ENCODE data around the gene CHST11.

Gene CHST11

GRCh38 chr12:104533134-104533533, 76.4 kb downstream of the CHST11 start:
- no peaks in the 10 kb centered on the region for H3K36me3 ChIP-seq (ENCODE audit: insufficient read depth, low read length)
- no peaks in the 10 kb centered on the region for H3K9me3 ChIP-seq (ENCODE audit: low read depth, low read length)
- no peak overlapping the region for H3K27ac ChIP-seq
- DNase-seq (ENCODE audit: low read depth, low spot score): no peak
- TF ChIP-seq POLR2AphosphoS5 (IDR thresholded peaks at IDR 0.05; ENCODE audit: borderline replicate concordance, low read depth, low read length) (no peak), EZH2 (IDR thresholded peaks at IDR 0.05) (no peak), FOXP2 (optimal IDR thresholded peaks at IDR 0.05; ENCODE audit: control extremely low read depth, extremely low read length, insufficient read depth) (no peak)
- H3K4me3 ChIP-seq: no peak overlapping the region
- H3K9ac ChIP-seq (ENCODE audit: insufficient read length): no peak overlapping the region

- Histone ChIP-seq H3K9me3 (ENCODE audit: low read depth, low read length) (no peaks in the 10 kb centered on the region), H3K36me3 (ENCODE audit: insufficient read depth, low read length) (no peaks in the 10 kb centered on the region), H3K27ac (peak overlapping the region; percentile 94), H3K9ac (ENCODE audit: insufficient read length) (peak overlapping the region; percentile 38), H3K4me3 (peak overlapping the region; percentile 47)
- DNase-seq (ENCODE audit: low read depth, low spot score): no peak
- no peak for TF ChIP-seq EZH2 (IDR thresholded peaks at IDR 0.05)
- no peak for TF ChIP-seq FOXP2 (optimal IDR thresholded peaks at IDR 0.05; ENCODE audit: control extremely low read depth, extremely low read length, insufficient read depth)
- TF ChIP-seq POLR2AphosphoS5 (IDR thresholded peaks at IDR 0.05; ENCODE audit: borderline replicate concordance, low read depth, low read length): no peak
These were observed 77.6 kb downstream of the CHST11 start for GRCh38 chr12:104534162-104534856.

GRCh38 chr12:104534857-104535248, 78.1 kb downstream of the CHST11 start:
- no peaks in the 10 kb centered on the region for H3K9me3 ChIP-seq (ENCODE audit: low read depth, low read length)
- H3K27ac ChIP-seq: peak overlapping the region; percentile 94
- peak overlapping the region; percentile 47 for H3K4me3 ChIP-seq
- TF ChIP-seq FOXP2 (optimal IDR thresholded peaks at IDR 0.05; ENCODE audit: control extremely low read depth, extremely low read length, insufficient read depth): no peak
- no peak for TF ChIP-seq POLR2AphosphoS5 (IDR thresholded peaks at IDR 0.05; ENCODE audit: borderline replicate concordance, low read depth, low read length)
- no peak for TF ChIP-seq EZH2 (IDR thresholded peaks at IDR 0.05)
- peak overlapping the region; percentile 38 for H3K9ac ChIP-seq (ENCODE audit: insufficient read length)
- no peak for DNase-seq (ENCODE audit: low read depth, low spot score)
- no peaks in the 10 kb centered on the region for H3K36me3 ChIP-seq (ENCODE audit: insufficient read depth, low read length)

GRCh38 chr12:104535369-104535768, 78.6 kb downstream of the CHST11 start:
- no peak for DNase-seq (ENCODE audit: low read depth, low spot score)
- H3K9me3 ChIP-seq (ENCODE audit: low read depth, low read length): no peaks in the 10 kb centered on the region
- H3K27ac ChIP-seq: peak overlapping the region; percentile 94
- no peaks in the 10 kb centered on the region for H3K36me3 ChIP-seq (ENCODE audit: insufficient read depth, low read length)
- peak overlapping the region; percentile 38 for H3K9ac ChIP-seq (ENCODE audit: insufficient read length)
- TF ChIP-seq EZH2 (IDR thresholded peaks at IDR 0.05) (no peak), FOXP2 (optimal IDR thresholded peaks at IDR 0.05; ENCODE audit: control extremely low read depth, extremely low read length, insufficient read depth) (no peak), POLR2AphosphoS5 (IDR thresholded peaks at IDR 0.05; ENCODE audit: borderline replicate concordance, low read depth, low read length) (no peak)
- H3K4me3 ChIP-seq: peak overlapping the region; percentile 47

GRCh38 chr12:104536841-104537240, 80.1 kb downstream of the CHST11 start:
- Histone ChIP-seq H3K9me3 (ENCODE audit: low read depth, low read length) (no peaks in the 10 kb centered on the region), H3K27ac (no peak overlapping the region), H3K4me3 (no peak overlapping the region), H3K9ac (ENCODE audit: insufficient read length) (no peak overlapping the region), H3K36me3 (ENCODE audit: insufficient read depth, low read length) (no peaks in the 10 kb centered on the region)
- TF ChIP-seq FOXP2 (optimal IDR thresholded peaks at IDR 0.05; ENCODE audit: control extremely low read depth, extremely low read length, insufficient read depth): no peak
- TF ChIP-seq POLR2AphosphoS5 (IDR thresholded peaks at IDR 0.05; ENCODE audit: borderline replicate concordance, low read depth, low read length): no peak
- no peak for TF ChIP-seq EZH2 (IDR thresholded peaks at IDR 0.05)
- DNase-seq (ENCODE audit: low read depth, low spot score): no peak

GRCh38 chr12:104538056-104538455, 81.3 kb downstream of the CHST11 start:
- no peaks in the 10 kb centered on the region for H3K9me3 ChIP-seq (ENCODE audit: low read depth, low read length)
- no peaks in the 10 kb centered on the region for H3K36me3 ChIP-seq (ENCODE audit: insufficient read depth, low read length)
- no peak overlapping the region for H3K27ac ChIP-seq
- no peak for DNase-seq (ENCODE audit: low read depth, low spot score)
- no peak overlapping the region for H3K9ac ChIP-seq (ENCODE audit: insufficient read length)
- TF ChIP-seq POLR2AphosphoS5 (IDR thresholded peaks at IDR 0.05; ENCODE audit: borderline replicate concordance, low read depth, low read length) (no peak), FOXP2 (optimal IDR thresholded peaks at IDR 0.05; ENCODE audit: control extremely low read depth, extremely low read length, insufficient read depth) (no peak), EZH2 (IDR thresholded peaks at IDR 0.05) (no peak)
- H3K4me3 ChIP-seq: no peak overlapping the region

- DNase-seq (ENCODE audit: low read depth, low spot score): no peak
- no peaks in the 10 kb centered on the region for H3K9me3 ChIP-seq (ENCODE audit: low read depth, low read length)
- no peak overlapping the region for H3K4me3 ChIP-seq
- H3K27ac ChIP-seq: no peak overlapping the region
- no peaks in the 10 kb centered on the region for H3K36me3 ChIP-seq (ENCODE audit: insufficient read depth, low read length)
- TF ChIP-seq EZH2 (IDR thresholded peaks at IDR 0.05) (no peak), FOXP2 (optimal IDR thresholded peaks at IDR 0.05; ENCODE audit: control extremely low read depth, extremely low read length, insufficient read depth) (no peak), POLR2AphosphoS5 (IDR thresholded peaks at IDR 0.05; ENCODE audit: borderline replicate concordance, low read depth, low read length) (no peak)
- H3K9ac ChIP-seq (ENCODE audit: insufficient read length): no peak overlapping the region
These were observed 82.2 kb downstream of the CHST11 start for GRCh38 chr12:104538891-104539462.

GRCh38 chr12:104544836-104545235, 88.1 kb downstream of the CHST11 start:
- no peak for DNase-seq (ENCODE audit: low read depth, low spot score)

More at GRCh38 chr12:104544836-104545235, 88.1 kb downstream of the CHST11 start:
- no peaks in the 10 kb centered on the region for H3K9me3 ChIP-seq (ENCODE audit: low read depth, low read length)
- H3K9ac ChIP-seq (ENCODE audit: insufficient read length): no peak overlapping the region
- H3K4me3 ChIP-seq: no peak overlapping the region
- TF ChIP-seq FOXP2 (optimal IDR thresholded peaks at IDR 0.05; ENCODE audit: control extremely low read depth, extremely low read length, insufficient read depth): no peak
- H3K36me3 ChIP-seq (ENCODE audit: insufficient read depth, low read length): no peaks in the 10 kb centered on the region
- no peak overlapping the region for H3K27ac ChIP-seq
